Fibroblast of lung (primary cell): ENCODE results near the gene TXNRD2.

Source experiments
- CTCF ChIP-seq, 2 donors: IDR thresholded peaks in 1 of 2; conservative IDR thresholded peaks in 1 of 2; 1 replicate in 1 of 2; 2 replicates in 1 of 2; pipeline ENCODE4 v1.5.1; 2011 to 2012; ENCODE audit warnings: low read length in 2 of 2, control low read depth in 1 of 2, inconsistent platforms in 1 of 2, low read depth in 1 of 2, mild to moderate bottlenecking in 1 of 2
- EZH2 ChIP-seq: IDR thresholded peaks from 2 replicates; pipeline ENCODE4 v1.5.1; 2012; ENCODE audit warnings: low read length, control low read depth, mild to moderate bottlenecking; ENCODE audit errors: missing control alignments

- TF ChIP-seq CTCF (conservative IDR thresholded peaks at IDR 0.05 in 1 of 2, IDR thresholded peaks at IDR 0.05 in 1 of 2; ENCODE audit: low read depth in 1 of 2, low read length in 2 of 2) (no peak), EZH2 (no peak)
These were observed 88.3 kb downstream of the TXNRD2 start for GRCh38 chr22:19853058-19853878.
